AG09319 (cell line): ENCODE results near the gene PDZRN3.

Source experiments
- DNase-seq: peaks from one replicate; pipeline ENCODE4 v3.0.0-alpha.2; 2010; ENCODE audit warnings: low read depth; ENCODE audit errors: extremely low read depth
- TF ChIP-seq, protein P1 (sequence below): IDR thresholded peaks from 2 replicates; pipeline ENCODE4 v1.5.1; 2011; ENCODE audit warnings: low read depth, mild to moderate bottlenecking, inconsistent platforms, low read length, moderate library complexity

The PDZRN3 gene

DNA sequence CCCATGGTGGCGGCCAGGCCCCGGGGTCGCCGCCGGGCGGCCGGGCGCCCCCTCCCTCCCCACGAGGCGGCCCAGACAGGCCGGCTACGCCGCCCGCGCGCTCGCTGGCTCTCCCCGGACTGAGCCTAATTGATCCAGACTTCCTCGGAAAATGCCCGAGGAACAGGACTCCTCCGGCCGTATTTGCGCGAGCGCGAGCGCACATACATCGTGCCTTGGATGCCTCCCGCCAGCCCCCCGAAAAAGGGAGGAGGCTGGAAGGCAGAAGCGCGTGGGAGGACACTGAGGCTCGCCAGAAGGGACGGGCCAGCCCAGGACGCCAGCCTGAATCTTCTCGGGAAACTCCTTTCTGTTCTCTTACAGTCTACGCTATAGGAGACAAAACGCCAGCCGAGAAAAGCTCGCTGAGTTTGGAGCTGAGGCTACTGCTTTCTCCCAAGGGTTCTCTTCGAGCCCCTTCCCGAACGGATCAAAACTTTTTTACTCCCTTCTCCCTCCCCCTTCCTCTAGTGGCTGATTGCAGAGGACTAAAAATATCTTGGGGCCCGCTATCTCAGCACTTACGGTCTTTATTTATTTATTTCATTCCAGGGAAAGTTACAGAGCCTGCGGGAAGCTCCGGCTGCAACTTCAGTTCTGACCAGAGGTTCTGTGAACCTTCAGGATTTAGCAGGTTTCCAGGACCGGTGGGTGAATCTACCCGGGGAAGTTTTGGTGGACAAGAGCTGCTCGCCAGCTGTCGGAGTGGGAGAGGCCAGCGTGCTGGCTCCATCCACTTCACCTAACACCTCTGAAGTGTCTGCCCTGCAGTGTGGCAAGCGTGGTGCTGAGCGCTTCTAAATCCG, at the start of gene PDZRN3:
PDZRN3 (minus strand) TSS at position 121 of the 845 bp plus-strand sequence.
- TF ChIP-seq, protein P1, sequence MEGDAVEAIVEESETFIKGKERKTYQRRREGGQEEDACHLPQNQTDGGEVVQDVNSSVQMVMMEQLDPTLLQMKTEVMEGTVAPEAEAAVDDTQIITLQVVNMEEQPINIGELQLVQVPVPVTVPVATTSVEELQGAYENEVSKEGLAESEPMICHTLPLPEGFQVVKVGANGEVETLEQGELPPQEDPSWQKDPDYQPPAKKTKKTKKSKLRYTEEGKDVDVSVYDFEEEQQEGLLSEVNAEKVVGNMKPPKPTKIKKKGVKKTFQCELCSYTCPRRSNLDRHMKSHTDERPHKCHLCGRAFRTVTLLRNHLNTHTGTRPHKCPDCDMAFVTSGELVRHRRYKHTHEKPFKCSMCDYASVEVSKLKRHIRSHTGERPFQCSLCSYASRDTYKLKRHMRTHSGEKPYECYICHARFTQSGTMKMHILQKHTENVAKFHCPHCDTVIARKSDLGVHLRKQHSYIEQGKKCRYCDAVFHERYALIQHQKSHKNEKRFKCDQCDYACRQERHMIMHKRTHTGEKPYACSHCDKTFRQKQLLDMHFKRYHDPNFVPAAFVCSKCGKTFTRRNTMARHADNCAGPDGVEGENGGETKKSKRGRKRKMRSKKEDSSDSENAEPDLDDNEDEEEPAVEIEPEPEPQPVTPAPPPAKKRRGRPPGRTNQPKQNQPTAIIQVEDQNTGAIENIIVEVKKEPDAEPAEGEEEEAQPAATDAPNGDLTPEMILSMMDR, result no peak

DNA sequence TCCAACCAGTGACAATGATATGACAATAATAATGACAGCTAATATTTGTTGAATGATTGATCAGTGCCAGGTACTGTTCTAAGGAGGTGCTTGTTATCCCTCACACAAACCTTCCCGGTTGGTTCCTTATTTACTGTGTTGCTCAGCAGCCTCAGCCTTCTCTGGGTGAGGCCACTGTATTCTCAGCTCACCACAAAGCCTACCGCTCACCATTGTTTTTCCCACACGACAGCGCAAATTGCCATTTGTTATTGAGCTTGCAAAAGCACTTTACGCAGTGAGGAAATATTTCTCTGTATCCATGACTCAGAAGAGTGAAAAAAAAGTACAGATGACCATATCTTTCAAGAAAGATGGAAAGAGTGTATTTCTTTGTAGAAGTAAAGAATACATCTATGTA, 49.5 kb upstream of the PDZRN3 start:
- no peak for DNase-seq
- TF ChIP-seq, protein P1, result no peak

More for the DNA sequence above, at the start of gene PDZRN3:
- DNase-seq, result no peak

DNA sequence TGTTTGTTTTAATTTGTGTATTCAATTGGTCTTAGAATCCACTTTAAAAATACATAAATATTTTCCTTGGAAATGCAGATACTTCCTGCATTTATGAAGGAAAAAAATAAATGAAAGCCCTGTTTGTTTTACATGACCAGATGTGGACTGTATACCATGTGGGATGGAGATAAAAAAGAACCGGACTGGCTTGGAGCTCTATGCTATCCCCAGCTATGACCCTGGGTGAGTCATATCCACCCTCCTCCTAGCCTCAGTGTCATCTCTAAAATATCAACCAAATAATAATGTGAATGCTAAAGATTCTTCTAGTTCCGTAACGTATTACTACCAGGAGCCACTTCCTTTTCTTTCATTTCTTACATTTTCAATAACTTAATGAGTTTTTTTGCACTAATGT, 44.5 kb upstream of the PDZRN3 start:
- DNase-seq, result no peak
- TF ChIP-seq, protein P1, result no peak

DNA sequence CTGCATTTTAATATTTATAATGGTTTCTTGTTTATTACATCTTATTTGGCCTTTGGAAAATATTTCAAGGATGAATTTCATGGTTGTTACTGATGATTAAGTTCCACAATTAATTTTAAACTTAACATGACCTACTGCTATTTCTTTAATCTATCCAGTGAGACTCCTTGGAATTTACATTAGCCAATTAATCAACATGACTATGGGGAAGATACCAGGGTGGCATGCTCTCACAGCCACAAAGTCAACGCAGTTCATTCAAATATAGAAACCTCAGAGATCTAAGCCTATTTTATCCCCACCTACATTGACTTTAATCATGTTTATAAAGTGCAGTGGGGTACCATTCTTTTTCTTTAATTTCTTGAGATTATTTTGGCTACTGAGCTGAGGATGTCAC, 43.6 kb upstream of the PDZRN3 start:
- TF ChIP-seq, protein P1, result no peak
- no peak for DNase-seq

DNA sequence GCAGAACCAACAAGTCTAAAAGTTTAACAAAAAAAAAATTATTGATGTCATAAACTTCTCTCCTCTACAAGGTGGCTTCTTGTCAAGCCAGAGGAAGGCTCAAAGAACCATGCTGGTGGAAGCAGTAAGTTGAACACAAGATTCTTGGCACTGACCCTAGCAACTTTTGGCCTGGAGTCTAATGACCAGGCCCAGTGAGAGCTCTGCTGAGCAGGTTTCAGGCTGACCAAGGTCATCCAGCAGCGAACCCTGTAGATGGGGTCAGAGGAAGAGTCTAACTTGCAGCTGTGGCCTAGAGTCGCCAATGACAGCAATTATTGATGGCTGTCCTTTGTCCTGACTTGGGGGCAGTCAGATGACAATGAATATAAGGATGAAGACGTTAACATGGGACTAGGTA, 43.1 kb upstream of the PDZRN3 start:
- TF ChIP-seq, protein P1, result no peak
- DNase-seq, result no peak

DNA sequence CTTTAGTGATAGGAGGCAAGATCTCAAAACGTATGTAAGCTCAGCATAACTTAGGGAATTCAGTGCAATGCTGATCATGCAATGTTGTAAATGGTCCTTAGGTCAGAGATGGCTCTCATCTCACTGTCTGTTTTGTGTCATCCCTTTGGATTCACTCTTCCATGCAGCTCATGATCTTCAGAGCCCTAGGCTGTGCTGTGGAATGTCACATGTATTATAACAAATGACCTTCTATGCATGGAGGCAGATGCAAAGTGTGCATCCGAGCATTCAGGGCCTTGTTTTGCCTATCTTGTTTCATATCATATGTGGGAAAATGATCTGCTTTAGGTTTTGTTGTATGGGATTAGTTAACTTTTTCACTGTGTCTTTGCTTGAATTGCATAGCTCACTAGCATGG, 40.5 kb upstream of the PDZRN3 start:
- no peak for DNase-seq
- TF ChIP-seq, protein P1, result no peak

DNA sequence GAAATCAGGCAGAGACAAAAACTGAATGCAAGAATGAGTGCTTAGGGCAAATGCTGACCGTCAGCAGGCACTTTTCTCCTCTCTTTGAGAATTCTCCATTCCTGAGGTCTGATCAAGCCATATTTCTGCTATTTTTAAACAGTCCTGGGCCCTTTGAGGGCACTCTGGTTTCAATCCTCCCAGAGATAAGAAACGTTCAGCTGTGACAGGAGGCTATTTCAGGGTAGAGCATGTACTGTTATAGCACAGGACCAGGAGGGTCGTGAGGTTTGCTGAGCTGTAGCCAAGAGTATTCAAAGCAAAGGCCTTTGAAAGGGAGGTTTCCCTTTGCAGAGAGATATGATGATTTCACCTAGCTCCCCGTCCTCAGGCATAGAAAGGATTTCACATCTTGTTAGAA, 39.6 kb upstream of the PDZRN3 start:
- TF ChIP-seq, protein P1, result no peak
- DNase-seq, result no peak
